Endodermal cell (in vitro differentiated cells): ENCODE data around the gene FARP2. TPM values are rescaled to one million over a fixed set of nuclear protein-coding genes. Genes with fewer than 3 reads are reported as not detected.

Source experiments
- DNase-seq: peaks from one replicate; pipeline ENCODE4 v3.0.0-alpha.2; 2017
- H3K27ac ChIP-seq: 2 replicates; pipeline ENCODE4 v1.5.1; 2013; ENCODE audit warnings: mild to moderate bottlenecking, low read depth, low read length, moderate library complexity
- H3K27me3 ChIP-seq: 2 replicates; pipeline ENCODE4 v1.6.1; 2013; ENCODE audit warnings: mild to moderate bottlenecking, low read length, moderate library complexity; ENCODE audit not compliant: insufficient read depth, control insufficient read depth, poor library complexity, severe bottlenecking
- H3K36me3 ChIP-seq: 2 replicates; pipeline ENCODE4 v1.7.0; 2013; ENCODE audit warnings: mild to moderate bottlenecking, low read length, moderate library complexity; ENCODE audit not compliant: control insufficient read depth, insufficient read depth
- H3K4me1 ChIP-seq: one replicate; pipeline ENCODE4 v1.7.0; 2013; ENCODE audit warnings: low read length; ENCODE audit not compliant: control insufficient read depth, insufficient read depth
- H3K4me3 ChIP-seq: 2 replicates; pipeline ENCODE4 v1.5.1; 2013; ENCODE audit warnings: mild to moderate bottlenecking, low read length, moderate library complexity
- H3K9ac ChIP-seq: 2 replicates; pipeline ENCODE4 v1.6.1; 2013; ENCODE audit warnings: mild to moderate bottlenecking, low read length, moderate library complexity; ENCODE audit not compliant: poor library complexity, severe bottlenecking; ENCODE audit errors: extremely low read depth
- H3K9me3 ChIP-seq: 2 replicates; pipeline ENCODE4 v1.6.1; 2013; ENCODE audit warnings: mild to moderate bottlenecking, low read length, moderate library complexity; ENCODE audit not compliant: control insufficient read depth
- H3K27ac Mint-ChIP-seq: 2 replicates; pipeline ENCODE4 v1.8.0; 2020; ENCODE audit warnings: mixed read lengths
- H3K27me3 Mint-ChIP-seq: 2 replicates; pipeline ENCODE4 v1.8.0; 2021; ENCODE audit warnings: mild to moderate bottlenecking, mixed read lengths; ENCODE audit not compliant: insufficient read depth
- H3K36me3 Mint-ChIP-seq: 2 replicates; pipeline ENCODE4 v1.8.0; 2020; ENCODE audit warnings: low read depth, mixed read lengths
- H3K4me1 Mint-ChIP-seq: 2 replicates; pipeline ENCODE4 v1.8.0; 2020; ENCODE audit warnings: mixed read lengths
- H3K4me3 Mint-ChIP-seq: 2 replicates; pipeline ENCODE4 v1.8.0; 2020; ENCODE audit warnings: mild to moderate bottlenecking, moderate library complexity, mixed read lengths
- H3K9me3 Mint-ChIP-seq: 2 replicates; pipeline ENCODE4 v1.8.0; 2020; ENCODE audit warnings: mild to moderate bottlenecking, mixed read lengths
- WGBS, 2 experiments: methylation state at CpG; one replicate each; pipeline versions ENCODE4 v1.1.5 to v1.1.7; 2013; ENCODE audit warnings: missing lambda C conversion rate in 2 of 2, mixed read lengths in 1 of 2; ENCODE audit not compliant: insufficient coverage in 1 of 2, insufficient read length in 1 of 2; 5-methylcytosine and 5-hydroxymethylcytosine counted together
- total RNA-seq, 2 donors: library from RNA; stranded (reverse); fragmentation: NEBNext Ultra II Directional in 1 of 2; extraction: Animal tissue kit (Norgen Biotek cat#: 25700) in 1 of 2; gene quantifications; 2 replicates in 1 of 2; 3 replicates in 1 of 2; pipeline ENCODE4 v1.2.1, GENCODE V29; 2021
- TF ChIP-seq, protein P1 (sequence below): fragments of 200-600 bp; sonication (generic); conservative IDR thresholded peaks from 2 replicates; pipeline ENCODE4 v1.5.0; 2021; ENCODE audit warnings: antibody characterized with exemption, mild to moderate bottlenecking

The FARP2 gene
- total RNA-seq, 2 donors from 2014 or later, result 36.4 to 51.4 TPM

DNA sequence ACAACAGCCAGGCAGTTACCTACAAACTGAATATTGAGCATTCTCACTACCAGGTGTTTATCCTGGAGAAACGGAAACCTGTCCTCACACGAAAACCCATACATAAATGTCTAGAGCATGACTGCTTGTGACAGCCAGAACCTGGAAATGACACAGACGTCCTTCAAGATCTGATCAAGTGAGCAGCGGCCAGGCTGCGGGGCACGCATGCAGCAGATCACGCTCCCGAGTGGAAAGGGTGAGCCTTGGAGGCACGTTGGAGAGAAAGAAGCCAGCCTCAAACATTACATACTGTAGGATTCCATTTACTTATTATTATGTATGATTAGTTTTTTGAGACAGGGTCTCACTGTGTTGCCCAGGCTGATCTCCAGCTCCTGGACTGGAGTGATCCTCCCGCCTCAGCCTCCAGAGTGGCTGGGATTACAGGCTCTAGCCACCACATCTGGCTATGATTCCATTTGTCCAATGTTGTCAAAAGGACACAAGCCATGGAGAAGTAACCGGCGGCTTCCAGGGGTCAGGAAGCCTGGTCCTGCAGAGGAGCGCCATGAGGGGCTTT is 175.2 kb downstream of the FARP2 start:
- peaks cover 4% of the 10 kb centered on the region for H3K27me3 ChIP-seq
- H3K4me3 ChIP-seq, result no peak overlapping the region
- Mint-ChIP-seq H3K36me3 (no peaks in the 10 kb centered on the region), H3K4me1 (no peaks in the 10 kb centered on the region), H3K4me3 (no peak overlapping the region), H3K27ac (no peak overlapping the region), H3K27me3 (peaks cover 8% of the 10 kb centered on the region), H3K9me3 (peaks cover 10% of the 10 kb centered on the region)
- no peak for DNase-seq
- TF ChIP-seq, protein P1, sequence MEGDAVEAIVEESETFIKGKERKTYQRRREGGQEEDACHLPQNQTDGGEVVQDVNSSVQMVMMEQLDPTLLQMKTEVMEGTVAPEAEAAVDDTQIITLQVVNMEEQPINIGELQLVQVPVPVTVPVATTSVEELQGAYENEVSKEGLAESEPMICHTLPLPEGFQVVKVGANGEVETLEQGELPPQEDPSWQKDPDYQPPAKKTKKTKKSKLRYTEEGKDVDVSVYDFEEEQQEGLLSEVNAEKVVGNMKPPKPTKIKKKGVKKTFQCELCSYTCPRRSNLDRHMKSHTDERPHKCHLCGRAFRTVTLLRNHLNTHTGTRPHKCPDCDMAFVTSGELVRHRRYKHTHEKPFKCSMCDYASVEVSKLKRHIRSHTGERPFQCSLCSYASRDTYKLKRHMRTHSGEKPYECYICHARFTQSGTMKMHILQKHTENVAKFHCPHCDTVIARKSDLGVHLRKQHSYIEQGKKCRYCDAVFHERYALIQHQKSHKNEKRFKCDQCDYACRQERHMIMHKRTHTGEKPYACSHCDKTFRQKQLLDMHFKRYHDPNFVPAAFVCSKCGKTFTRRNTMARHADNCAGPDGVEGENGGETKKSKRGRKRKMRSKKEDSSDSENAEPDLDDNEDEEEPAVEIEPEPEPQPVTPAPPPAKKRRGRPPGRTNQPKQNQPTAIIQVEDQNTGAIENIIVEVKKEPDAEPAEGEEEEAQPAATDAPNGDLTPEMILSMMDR, result no peak
- no peaks in the 10 kb centered on the region for H3K36me3 ChIP-seq
- H3K4me1 ChIP-seq, result no peaks in the 10 kb centered on the region
- peaks cover 5% of the 10 kb centered on the region for H3K9me3 ChIP-seq
- H3K27ac ChIP-seq, result no peak overlapping the region
- no peak overlapping the region for H3K9ac ChIP-seq
- 92 to 98% methylated on average over 6 to 10 of the region's 13 CpGs for WGBS, 2 experiments

DNA sequence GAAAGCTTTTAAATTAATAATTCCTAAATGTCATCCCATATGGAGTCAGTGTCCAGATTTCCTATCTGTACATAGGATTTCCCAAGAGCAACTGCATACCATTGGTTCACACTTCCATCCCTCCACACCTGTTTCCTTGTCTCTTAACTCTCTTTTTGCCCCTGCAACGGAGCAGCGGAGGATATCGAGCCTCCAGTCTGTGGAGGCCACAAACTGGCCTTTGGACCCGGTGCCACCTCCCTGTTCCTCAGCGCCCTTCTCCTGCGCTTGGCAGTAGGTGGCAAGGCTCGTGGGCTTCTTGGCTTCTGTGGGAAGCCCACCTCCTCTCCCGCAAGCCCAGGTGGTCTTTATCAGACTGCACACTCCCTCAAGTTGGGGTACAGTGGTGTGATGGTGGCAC is 176.1 kb downstream of the FARP2 start:
- WGBS, 2 experiments, result 88 to 92% methylated on average over 3 to 8 of the region's 8 CpGs

DNA sequence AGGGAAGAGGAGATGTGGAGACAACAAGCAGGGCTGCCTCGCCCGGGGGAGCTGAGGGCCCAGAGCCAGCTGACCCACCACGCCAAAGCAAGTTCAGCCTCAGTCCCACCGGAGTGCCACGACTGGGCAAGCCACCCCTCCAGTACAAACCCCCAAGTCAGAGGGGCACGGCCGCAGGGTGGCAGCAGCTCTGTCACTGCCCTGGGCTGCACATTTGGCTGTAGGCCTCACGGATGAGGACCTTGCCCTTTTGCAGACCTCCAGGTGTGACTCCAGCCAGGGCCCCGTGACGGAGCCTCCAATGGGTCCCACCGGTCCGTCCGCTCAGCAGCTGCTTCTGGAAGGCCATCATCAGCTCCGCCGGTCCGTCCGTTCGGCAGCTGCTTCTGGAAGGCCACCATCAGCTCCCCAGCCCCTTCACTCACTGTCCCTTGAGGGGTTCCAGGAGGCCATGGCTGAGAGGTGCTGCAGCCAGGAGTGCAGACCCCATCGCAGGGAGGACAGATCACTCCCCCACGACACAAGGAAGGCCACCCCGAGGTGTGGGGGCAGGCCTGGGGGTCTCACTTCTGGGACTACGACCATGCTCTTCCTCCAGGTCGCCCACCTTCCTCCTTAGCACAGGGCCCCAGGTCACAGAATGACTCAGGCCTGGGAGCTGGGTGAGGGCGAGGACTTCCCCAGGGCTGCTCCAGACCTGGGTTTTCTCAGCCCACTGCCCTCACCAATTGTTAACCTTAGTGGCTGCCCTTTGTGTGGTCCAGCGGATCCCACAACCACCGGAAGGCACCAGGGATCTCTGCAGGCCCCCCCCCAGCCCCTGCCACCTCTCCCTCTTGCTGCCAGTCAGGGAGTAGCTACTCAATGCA is 176.9 kb downstream of the FARP2 start:
- Histone ChIP-seq H3K36me3 (no peaks in the 10 kb centered on the region), H3K27me3 (peaks cover 4% of the 10 kb centered on the region), H3K9me3 (no peaks in the 10 kb centered on the region), H3K9ac (no peak overlapping the region), H3K27ac (no peak overlapping the region), H3K4me3 (no peak overlapping the region), H3K4me1 (no peaks in the 10 kb centered on the region)
- WGBS, 2 experiments, result 92 to 97% methylated on average over 18 to 26 of the region's 26 CpGs
- H3K9me3 Mint-ChIP-seq, result no peaks in the 10 kb centered on the region
- no peak overlapping the region for H3K27ac Mint-ChIP-seq
- H3K27me3 Mint-ChIP-seq, result peaks cover 8% of the 10 kb centered on the region
- DNase-seq, result no peak
- TF ChIP-seq, protein P1, result no peak
- no peaks in the 10 kb centered on the region for H3K4me1 Mint-ChIP-seq
- no peaks in the 10 kb centered on the region for H3K36me3 Mint-ChIP-seq
- H3K4me3 Mint-ChIP-seq, result no peak overlapping the region

More for the DNA sequence above, 176.1 kb downstream of the FARP2 start:
- no peak for DNase-seq
- Histone ChIP-seq H3K36me3 (no peaks in the 10 kb centered on the region), H3K27ac (no peak overlapping the region), H3K4me1 (no peaks in the 10 kb centered on the region), H3K9me3 (no peaks in the 10 kb centered on the region), H3K27me3 (peaks cover 4% of the 10 kb centered on the region), H3K9ac (no peak overlapping the region), H3K4me3 (no peak overlapping the region)
- Mint-ChIP-seq H3K27ac (no peak overlapping the region), H3K27me3 (peaks cover 8% of the 10 kb centered on the region), H3K4me3 (no peak overlapping the region), H3K36me3 (no peaks in the 10 kb centered on the region), H3K4me1 (no peaks in the 10 kb centered on the region), H3K9me3 (peaks cover 3% of the 10 kb centered on the region)
- TF ChIP-seq, protein P1, result no peak
